Measurements from ENCODE around the gene ADPRHL1.

GRCh38 chr13:113472355-113473025, 19.2 kb upstream of the ADPRHL1 start:
- no peak for TF ChIP-seq POLR2A (IDR thresholded peaks at IDR 0.05; ENCODE audit: low read depth, low read length)
- TF ChIP-seq, protein P1, sequence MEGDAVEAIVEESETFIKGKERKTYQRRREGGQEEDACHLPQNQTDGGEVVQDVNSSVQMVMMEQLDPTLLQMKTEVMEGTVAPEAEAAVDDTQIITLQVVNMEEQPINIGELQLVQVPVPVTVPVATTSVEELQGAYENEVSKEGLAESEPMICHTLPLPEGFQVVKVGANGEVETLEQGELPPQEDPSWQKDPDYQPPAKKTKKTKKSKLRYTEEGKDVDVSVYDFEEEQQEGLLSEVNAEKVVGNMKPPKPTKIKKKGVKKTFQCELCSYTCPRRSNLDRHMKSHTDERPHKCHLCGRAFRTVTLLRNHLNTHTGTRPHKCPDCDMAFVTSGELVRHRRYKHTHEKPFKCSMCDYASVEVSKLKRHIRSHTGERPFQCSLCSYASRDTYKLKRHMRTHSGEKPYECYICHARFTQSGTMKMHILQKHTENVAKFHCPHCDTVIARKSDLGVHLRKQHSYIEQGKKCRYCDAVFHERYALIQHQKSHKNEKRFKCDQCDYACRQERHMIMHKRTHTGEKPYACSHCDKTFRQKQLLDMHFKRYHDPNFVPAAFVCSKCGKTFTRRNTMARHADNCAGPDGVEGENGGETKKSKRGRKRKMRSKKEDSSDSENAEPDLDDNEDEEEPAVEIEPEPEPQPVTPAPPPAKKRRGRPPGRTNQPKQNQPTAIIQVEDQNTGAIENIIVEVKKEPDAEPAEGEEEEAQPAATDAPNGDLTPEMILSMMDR (IDR thresholded peaks at IDR 0.05; ENCODE audit: extremely low read depth in 1 of 2, insufficient read depth in 1 of 2, low read depth in 1 of 2, low read length in 2 of 2): no peak
- no peak for TF ChIP-seq MAX (IDR thresholded peaks at IDR 0.05; ENCODE audit: insufficient read depth, insufficient read length)
- no peak for TF ChIP-seq POLR2AphosphoS5 (IDR thresholded peaks at IDR 0.05; ENCODE audit: insufficient read depth, low read depth, low read length)
- no peak for TF ChIP-seq JUN (IDR thresholded peaks at IDR 0.05; ENCODE audit: borderline replicate concordance, insufficient read depth, insufficient read length, low read depth)
- TF ChIP-seq EZH2 (IDR thresholded peaks at IDR 0.05; ENCODE audit: borderline replicate concordance, low read depth, low read length, severe bottlenecking): no peak
- no peak for TF ChIP-seq FOS (IDR thresholded peaks at IDR 0.05; ENCODE audit: borderline replicate concordance, insufficient read depth, low read length)
- TF ChIP-seq MYC (IDR thresholded peaks at IDR 0.05; ENCODE audit: low read depth, low read length): no peak

All from endothelial cell of umbilical vein (primary cell).